ENCODE results near the gene DTNBP1.

The DTNBP1 gene

GRCh38 chr6:15588971-15589634, 73.7 kb downstream of the DTNBP1 start:
- peak; percentile 51 for DNase-seq (ENCODE audit: low spot score)

GRCh38 chr6:15586503-15586902, 76.3 kb downstream of the DTNBP1 start:
- no peak for DNase-seq (ENCODE audit: low spot score)

GRCh38 chr6:15585760-15586214, 77.0 kb downstream of the DTNBP1 start:
- DNase-seq (ENCODE audit: low spot score) = no peak

GRCh38 chr6:15582499-15582898, 80.3 kb downstream of the DTNBP1 start:
- DNase-seq (ENCODE audit: low spot score) = no peak

- DNase-seq (ENCODE audit: low spot score) = no peak
Observed at GRCh38 chr6:15581751-15582150, 81.1 kb downstream of the DTNBP1 start.

GRCh38 chr6:15580326-15580725, 82.5 kb downstream of the DTNBP1 start:
- no peak for DNase-seq (ENCODE audit: low spot score)

- no peak for DNase-seq (ENCODE audit: low spot score)
Observed at GRCh38 chr6:15578716-15579391, 84.0 kb downstream of the DTNBP1 start.

GRCh38 chr6:15577550-15578171, 85.2 kb downstream of the DTNBP1 start:
- no peak for DNase-seq (ENCODE audit: low spot score)

GRCh38 chr6:15577106-15577505, 85.7 kb downstream of the DTNBP1 start:
- DNase-seq (ENCODE audit: low spot score) = no peak

GRCh38 chr6:15575357-15576033, 87.3 kb downstream of the DTNBP1 start:
- no peak for DNase-seq (ENCODE audit: low spot score)

GRCh38 chr6:15574486-15574885, 88.3 kb downstream of the DTNBP1 start:
- no peak for DNase-seq (ENCODE audit: low spot score)

- DNase-seq (ENCODE audit: low spot score) = no peak
Observed at GRCh38 chr6:15574023-15574422, 88.8 kb downstream of the DTNBP1 start.

- no peak for DNase-seq (ENCODE audit: low spot score)
Observed at GRCh38 chr6:15573384-15573783, 89.4 kb downstream of the DTNBP1 start.

GRCh38 chr6:15572296-15573016, 90.4 kb downstream of the DTNBP1 start:
- DNase-seq (ENCODE audit: low spot score) = no peak

GRCh38 chr6:15570171-15570570, 92.7 kb downstream of the DTNBP1 start:
- DNase-seq (ENCODE audit: low spot score) = no peak

- no peak for DNase-seq (ENCODE audit: low spot score)
Observed at GRCh38 chr6:15569035-15569995, 93.5 kb downstream of the DTNBP1 start.

GRCh38 chr6:15562977-15563376, 99.9 kb downstream of the DTNBP1 start:
- no peak for DNase-seq (ENCODE audit: low spot score)

GRCh38 chr6:15561447-15562199, 101.2 kb downstream of the DTNBP1 start:
- no peak for DNase-seq (ENCODE audit: low spot score)

GRCh38 chr6:15560713-15561112, 102.1 kb downstream of the DTNBP1 start:
- DNase-seq (ENCODE audit: low spot score) = no peak

- DNase-seq (ENCODE audit: low spot score) = no peak
Observed at GRCh38 chr6:15557174-15557573, 105.7 kb downstream of the DTNBP1 start.
